GM19023 (cell line): ENCODE measurements around the gene CDHR5.

ENCODE experiments used
- ATAC-seq: cut with Tn5 transposase; IDR thresholded peaks from one replicate; pipeline ENCODE4 v1.9.1; 2021; ENCODE audit warnings: mild to moderate bottlenecking, moderate library complexity; ENCODE audit not compliant: unreplicated experiment

CDHR5 gene

DNA sequence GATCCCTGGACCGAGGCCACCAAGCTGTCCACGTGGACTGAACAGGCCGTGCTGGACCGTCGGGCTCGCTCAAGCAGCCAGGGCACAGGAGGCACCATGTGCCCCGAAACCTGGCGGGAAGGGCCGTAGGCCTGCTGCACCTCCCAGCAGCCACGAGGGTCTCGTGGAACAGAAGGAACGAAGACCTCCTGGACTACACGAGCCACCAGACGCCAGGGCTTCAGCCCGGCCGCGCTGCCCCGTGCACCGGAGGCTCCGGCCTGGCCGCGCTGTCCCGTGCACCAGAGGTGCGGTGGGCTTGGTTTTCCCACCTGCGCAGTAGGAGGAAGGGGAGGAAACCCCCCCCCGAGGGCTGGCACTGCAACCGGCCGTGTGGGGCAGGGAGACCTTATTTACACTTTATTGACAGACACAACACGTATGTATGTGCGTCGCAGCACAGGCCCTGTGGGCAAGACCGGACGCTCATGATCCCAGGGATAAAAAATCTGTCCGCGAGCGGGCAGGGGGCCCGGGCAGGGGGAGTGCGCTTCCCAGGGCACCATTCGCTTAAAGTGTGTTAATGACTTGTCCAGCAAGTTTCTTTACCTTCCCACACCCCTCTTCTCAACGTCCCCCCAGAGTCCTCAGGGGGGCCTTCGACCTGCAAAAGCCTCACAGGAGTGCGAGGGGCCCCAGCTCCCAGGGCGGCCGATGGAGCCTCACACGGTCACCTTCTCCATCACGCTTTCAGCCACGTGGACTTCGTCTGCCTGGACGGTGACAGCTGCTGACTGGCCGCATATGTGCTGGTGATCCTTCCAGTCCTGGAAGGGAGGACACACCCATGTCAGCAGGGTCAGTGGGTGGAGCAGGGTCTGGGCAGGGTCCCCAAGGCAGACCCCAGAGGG lies 19.3 kb upstream of the CDHR5 start:
- ATAC-seq: no peak

GRCh38 chr11:643366-643765 lies 18.6 kb upstream of the CDHR5 start:
- ATAC-seq: no peak

- no peak for ATAC-seq
Observed at GRCh38 chr11:641806-642370, 17.1 kb upstream of the CDHR5 start.

GRCh38 chr11:640021-640706 lies 15.4 kb upstream of the CDHR5 start:
- no peak for ATAC-seq

DNA sequence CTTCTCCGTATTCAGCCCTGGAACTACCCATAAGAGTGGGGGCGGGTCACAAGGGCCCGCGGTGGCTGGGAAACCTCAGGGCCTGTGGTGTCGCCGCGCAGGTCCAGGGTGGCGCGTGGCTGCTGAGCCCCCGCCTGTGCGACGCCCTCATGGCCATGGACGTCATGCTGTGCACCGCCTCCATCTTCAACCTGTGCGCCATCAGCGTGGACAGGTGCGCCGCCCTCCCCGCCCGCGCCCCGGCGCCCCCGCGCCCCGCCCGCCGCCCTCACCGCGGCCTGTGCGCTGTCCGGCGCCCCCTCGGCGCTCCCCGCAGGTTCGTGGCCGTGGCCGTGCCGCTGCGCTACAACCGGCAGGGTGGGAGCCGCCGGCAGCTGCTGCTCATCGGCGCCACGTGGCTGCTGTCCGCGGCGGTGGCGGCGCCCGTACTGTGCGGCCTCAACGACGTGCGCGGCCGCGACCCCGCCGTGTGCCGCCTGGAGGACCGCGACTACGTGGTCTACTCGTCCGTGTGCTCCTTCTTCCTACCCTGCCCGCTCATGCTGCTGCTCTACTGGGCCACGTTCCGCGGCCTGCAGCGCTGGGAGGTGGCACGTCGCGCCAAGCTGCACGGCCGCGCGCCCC lies 14.7 kb upstream of the CDHR5 start:
- ATAC-seq: no peak

DNA sequence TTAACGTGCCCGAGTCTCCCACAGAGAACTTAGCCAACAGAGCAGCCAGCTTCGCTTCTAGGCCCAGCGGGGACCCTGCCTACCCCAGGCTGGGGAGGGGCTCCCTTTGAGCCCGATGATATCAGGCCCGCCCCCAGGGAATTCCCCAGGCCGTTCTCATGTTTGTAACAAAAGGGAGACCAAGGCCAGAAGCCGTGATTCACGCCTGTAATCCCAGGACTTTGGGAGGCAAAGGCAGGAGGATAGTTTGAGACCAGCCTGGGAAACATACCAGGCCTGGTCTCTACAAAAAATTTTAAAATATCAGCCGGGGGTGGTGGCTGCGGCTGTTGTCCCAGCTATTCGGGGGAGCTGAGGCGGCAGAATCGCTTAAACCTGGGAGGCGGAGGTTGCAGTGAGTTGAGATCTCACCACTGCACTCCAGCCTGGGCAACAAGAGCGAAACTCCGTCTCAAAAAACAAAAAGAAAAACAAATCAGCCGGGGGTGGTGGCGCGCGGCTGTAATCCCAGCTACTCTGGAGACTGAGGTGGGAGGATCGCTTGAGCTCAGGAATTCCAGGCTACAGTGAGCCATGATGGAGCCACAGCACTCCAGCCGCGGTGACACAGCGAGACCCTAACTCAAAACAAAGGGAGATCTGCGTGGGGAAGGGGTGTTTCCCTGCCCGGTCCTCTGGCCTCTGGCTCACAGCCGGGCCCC lies 14.0 kb upstream of the CDHR5 start:
- no peak for ATAC-seq

- ATAC-seq: no peak
Observed at GRCh38 chr11:637593-638521, 13.1 kb upstream of the CDHR5 start.

DNA sequence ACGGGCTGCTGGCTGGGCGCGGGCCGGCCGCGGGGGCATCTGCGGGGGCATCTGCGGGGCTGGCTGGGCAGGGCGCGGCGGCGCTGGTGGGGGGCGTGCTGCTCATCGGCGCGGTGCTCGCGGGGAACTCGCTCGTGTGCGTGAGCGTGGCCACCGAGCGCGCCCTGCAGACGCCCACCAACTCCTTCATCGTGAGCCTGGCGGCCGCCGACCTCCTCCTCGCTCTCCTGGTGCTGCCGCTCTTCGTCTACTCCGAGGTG lies 12.5 kb upstream of the CDHR5 start:
- ATAC-seq: no peak

GRCh38 chr11:636511-637332 lies 12.0 kb upstream of the CDHR5 start, which contains the start of gene DRD4:
TSS of gene DRD4 (plus strand) at chr11:637269. CDS start at chr11:637305, 36 bp downstream.
- ATAC-seq: no peak

GRCh38 chr11:635945-636510 lies 11.3 kb upstream of the CDHR5 start:
- no peak for ATAC-seq

DNA sequence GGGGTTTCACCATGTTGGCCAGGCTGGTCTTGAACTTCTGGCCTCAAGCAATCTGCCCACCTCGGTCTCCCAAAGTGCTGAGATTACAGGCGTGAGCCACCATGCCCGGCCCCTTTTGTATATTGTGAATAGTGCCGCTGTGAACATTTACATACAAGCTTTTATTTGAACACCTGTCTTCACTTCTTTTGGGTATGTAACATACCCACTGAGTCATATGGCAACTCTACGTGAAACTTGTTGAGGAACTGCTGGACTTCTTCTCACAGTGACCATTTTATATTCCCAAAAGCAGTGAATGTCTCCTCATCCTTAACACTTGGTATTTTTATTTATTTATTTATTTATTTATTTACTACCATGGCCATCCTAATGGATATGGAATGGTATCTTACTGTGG lies 6.1 kb upstream of the CDHR5 start:
- no peak for ATAC-seq

- ATAC-seq: no peak
Observed at GRCh38 chr11:629237-629583, 4.5 kb upstream of the CDHR5 start.

DNA sequence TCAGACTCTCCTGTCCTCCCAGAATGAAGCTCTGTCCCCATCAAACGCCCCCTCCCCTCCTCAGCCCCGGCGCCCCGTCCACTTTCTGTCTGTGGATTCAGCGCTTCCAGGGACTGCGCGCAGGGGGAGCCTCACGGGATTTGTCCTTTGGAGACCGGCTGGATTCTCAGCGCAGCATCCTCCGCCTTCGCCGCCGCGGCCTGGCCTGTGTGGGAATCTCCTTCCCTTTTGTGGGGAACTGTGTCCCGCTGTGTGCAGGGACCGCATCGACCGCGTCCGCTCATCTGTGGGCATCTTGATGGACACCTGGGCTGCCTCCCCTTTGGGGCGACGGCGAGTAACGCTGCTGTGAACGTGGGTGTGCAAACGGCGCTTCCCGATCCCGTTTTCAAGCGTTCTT lies 3.3 kb upstream of the CDHR5 start:
- no peak for ATAC-seq

DNA sequence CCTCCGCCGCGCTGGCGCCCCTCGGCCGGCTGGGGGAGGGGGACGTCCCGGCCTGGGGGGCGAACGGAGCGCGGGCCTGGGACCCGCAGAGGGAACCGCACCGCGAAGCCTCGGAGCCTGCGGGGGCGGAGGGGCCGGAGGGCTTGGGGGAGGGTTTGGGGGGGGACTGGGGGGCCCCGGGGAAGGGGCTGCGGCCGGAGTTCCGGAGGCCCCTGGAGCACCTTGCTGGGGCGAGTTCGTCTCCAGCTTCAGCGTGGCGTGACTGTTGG lies 2.5 kb upstream of the CDHR5 start:
- no peak for ATAC-seq

DNA sequence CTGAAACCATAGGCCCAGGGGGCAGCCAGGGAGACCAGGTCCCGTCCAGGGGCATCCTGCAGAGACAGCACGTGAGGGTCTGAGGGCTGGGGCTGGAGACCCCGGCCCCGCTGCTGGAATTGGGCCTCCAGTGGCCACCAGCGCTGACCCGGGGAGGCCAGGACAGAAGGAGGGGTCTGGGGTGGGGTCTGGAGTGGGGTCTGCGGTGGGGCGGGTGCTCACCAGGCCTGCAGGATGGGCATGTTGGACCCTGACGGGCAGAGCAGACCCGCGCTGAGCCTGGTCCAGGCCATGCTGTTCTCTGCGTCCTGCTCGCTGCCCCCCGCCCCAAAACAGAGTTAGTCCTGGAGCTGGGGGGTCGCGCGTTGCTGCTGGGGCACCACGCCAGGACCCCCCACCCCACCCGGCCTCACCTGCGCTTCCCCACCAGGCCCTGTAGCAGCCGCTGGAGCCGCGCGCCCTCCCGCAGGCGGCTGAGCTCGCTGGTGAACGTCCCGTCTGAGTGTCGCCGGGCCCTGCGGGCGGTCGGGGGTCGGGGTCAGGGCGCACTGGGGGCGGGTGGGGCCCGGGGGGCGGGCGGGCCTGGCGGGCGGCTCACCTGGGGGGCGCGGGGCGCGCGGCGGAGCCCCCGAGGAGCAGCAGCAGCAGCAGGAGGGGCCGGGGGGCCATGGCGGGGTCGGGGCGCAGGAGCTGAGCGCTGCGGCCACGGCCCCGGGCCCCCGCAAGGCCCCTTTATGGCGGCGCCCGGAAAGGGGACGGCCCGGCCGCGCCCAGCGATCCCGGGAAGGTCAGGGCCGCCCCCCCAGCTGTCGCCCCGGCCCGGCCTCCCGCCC lies 1.9 kb upstream of the CDHR5 start, which contains the start of gene SCT:
SCT (minus strand) TSS at position 707 of the 833 bp plus-strand sequence; CDS start at position 669, 38 bp downstream.
- no peak for ATAC-seq

DNA sequence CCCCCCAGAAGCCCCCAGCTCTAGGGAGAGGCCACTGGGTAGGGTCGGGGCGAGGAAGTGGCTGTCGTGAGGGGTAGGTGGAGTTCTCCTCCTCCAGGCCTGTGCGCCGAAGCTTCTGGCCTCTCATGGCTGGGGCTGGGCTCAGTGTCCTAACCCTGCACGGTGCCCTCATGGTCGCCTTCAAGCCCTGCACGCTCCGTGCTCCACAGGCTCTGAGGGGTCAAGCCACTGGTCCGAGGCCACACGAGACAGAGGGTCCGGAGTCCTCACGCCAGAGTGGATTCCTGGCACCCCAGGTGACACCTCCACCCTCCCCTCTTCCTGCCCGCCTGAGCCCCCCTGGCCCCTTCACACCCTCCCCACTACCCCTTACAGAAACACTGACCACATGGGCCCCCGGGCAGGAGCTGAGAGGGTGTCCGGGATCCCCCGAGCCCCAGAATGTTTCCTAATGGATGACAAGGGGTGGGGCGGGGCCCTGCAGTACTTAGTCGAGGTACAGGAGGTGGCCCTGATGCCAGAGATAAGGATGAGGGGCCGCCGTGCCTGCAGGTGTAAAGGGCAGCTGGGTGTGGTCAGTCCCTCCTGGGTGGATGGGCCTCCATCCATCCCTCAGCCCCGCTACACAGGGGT lies 997 bp upstream of the CDHR5 start:
- no peak for ATAC-seq

DNA sequence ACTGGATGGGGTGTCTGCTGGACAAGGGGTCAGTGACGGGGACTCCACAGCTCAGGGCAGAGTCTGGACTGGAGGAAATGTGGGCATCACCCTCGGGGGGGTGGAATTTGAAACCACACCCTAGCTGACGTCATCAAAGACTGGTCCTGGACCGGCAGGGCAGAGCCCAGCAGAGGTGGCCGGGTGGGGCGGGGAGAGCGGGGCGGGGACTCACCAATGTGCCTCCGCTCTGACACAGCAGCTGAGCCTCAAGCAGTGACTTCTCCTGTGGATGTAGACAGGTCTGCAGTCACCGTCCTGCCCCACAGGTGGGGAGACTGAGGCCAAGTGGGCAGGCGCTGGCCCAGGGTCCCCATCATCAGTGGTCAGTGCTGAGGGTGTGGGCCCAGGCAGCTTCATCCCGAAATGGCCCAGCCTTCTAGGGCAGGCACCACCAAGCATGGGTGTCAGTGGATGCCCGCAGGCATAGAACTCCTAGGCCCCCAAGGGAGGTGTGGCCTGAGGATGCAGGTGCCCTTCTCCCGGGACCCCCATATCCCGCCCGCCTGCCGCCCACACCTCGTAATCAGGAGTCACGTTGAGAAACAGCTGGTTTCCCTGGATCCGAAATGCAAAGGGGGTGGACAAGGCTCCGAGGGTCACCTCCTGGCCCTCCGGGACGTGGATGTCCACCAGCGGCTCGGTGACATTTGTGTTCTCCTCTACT lies 603 bp downstream of the CDHR5 start:
- no peak for ATAC-seq
